Osteocyte (in vitro differentiated cells): ENCODE data around the gene CERCAM. TPM values are rescaled to one million over a fixed set of nuclear protein-coding genes. Genes with fewer than 3 reads are reported as not detected.

ENCODE experiments used
- DNase-seq: peaks from one replicate; pipeline ENCODE4 v3.0.0; 2021; ENCODE audit warnings: mixed read lengths; ENCODE audit not compliant: unreplicated experiment; ENCODE audit errors: extremely low spot score
- H3K27ac Mint-ChIP-seq: one replicate; pipeline ENCODE4 v1.8.0; 2021; ENCODE audit warnings: mild to moderate bottlenecking, mixed read lengths; ENCODE audit not compliant: unreplicated experiment
- H3K27me3 Mint-ChIP-seq: one replicate; pipeline ENCODE4 v1.8.0; 2021; ENCODE audit warnings: mixed read lengths; ENCODE audit not compliant: unreplicated experiment
- H3K36me3 Mint-ChIP-seq: one replicate; pipeline ENCODE4 v1.8.0; 2021; ENCODE audit warnings: mixed read lengths; ENCODE audit not compliant: unreplicated experiment
- H3K4me1 Mint-ChIP-seq: one replicate; pipeline ENCODE4 v1.8.0; 2021; ENCODE audit warnings: mixed read lengths; ENCODE audit not compliant: unreplicated experiment
- H3K4me3 Mint-ChIP-seq: one replicate; pipeline ENCODE4 v1.8.0; 2021; ENCODE audit warnings: mild to moderate bottlenecking, moderate library complexity, mixed read lengths; ENCODE audit not compliant: unreplicated experiment
- H3K9me3 Mint-ChIP-seq: one replicate; pipeline ENCODE4 v1.8.0; 2021; ENCODE audit warnings: mixed read lengths; ENCODE audit not compliant: unreplicated experiment
- CTCF ChIP-seq: fragments of 200-600 bp; sonication (generic); IDR thresholded peaks from 2 replicates; pipeline ENCODE4 v1.5.0; 2021; ENCODE audit warnings: antibody characterized with exemption, mild to moderate bottlenecking, moderate library complexity
- total RNA-seq: library from RNA; stranded (reverse); gene quantifications from 2 replicates; pipeline ENCODE4 v1.2.1, GENCODE V29; 2021

Gene CERCAM
- total RNA-seq, 1 donor from 2014 or later = 128 TPM

- no peak overlapping the region for H3K4me3 Mint-ChIP-seq
- peaks cover 5% of the 10 kb centered on the region for H3K36me3 Mint-ChIP-seq
- TF ChIP-seq CTCF = no peak
- no peak overlapping the region for H3K27ac Mint-ChIP-seq
- peaks cover 16% of the 10 kb centered on the region for H3K27me3 Mint-ChIP-seq
- H3K4me1 Mint-ChIP-seq = peaks cover 12% of the 10 kb centered on the region
- no peak for DNase-seq
- no peaks in the 10 kb centered on the region for H3K9me3 Mint-ChIP-seq
Observed at GRCh38 chr9:128393145-128393775, 27.4 kb upstream of the CERCAM start.

GRCh38 chr9:128393970-128394369 lies 26.7 kb upstream of the CERCAM start:
- Mint-ChIP-seq H3K27me3 (peaks cover 16% of the 10 kb centered on the region), H3K27ac (no peak overlapping the region), H3K4me1 (peaks cover 12% of the 10 kb centered on the region), H3K36me3 (peaks cover 5% of the 10 kb centered on the region), H3K9me3 (no peaks in the 10 kb centered on the region), H3K4me3 (no peak overlapping the region)
- DNase-seq = no peak
- TF ChIP-seq CTCF = no peak

GRCh38 chr9:128394379-128395168 lies 26.1 kb upstream of the CERCAM start:
- Mint-ChIP-seq H3K27ac (no peak overlapping the region), H3K9me3 (no peaks in the 10 kb centered on the region), H3K4me3 (no peak overlapping the region), H3K27me3 (peaks cover 16% of the 10 kb centered on the region), H3K4me1 (peaks cover 12% of the 10 kb centered on the region), H3K36me3 (peaks cover 5% of the 10 kb centered on the region)
- TF ChIP-seq CTCF = no peak
- no peak for DNase-seq

- peaks cover 12% of the 10 kb centered on the region for H3K4me1 Mint-ChIP-seq
- peaks cover 21% of the 10 kb centered on the region for H3K27me3 Mint-ChIP-seq
- TF ChIP-seq CTCF = no peak
- H3K9me3 Mint-ChIP-seq = no peaks in the 10 kb centered on the region
- H3K36me3 Mint-ChIP-seq = peaks cover 2% of the 10 kb centered on the region
- H3K4me3 Mint-ChIP-seq = no peak overlapping the region
- DNase-seq = no peak
- H3K27ac Mint-ChIP-seq = peak overlapping the region; percentile 15
Observed at GRCh38 chr9:128396970-128397613, 23.6 kb upstream of the CERCAM start.

GRCh38 chr9:128397831-128398230 lies 22.8 kb upstream of the CERCAM start:
- DNase-seq = no peak
- no peak overlapping the region for H3K4me3 Mint-ChIP-seq
- peaks cover 21% of the 10 kb centered on the region for H3K27me3 Mint-ChIP-seq
- H3K4me1 Mint-ChIP-seq = peaks cover 12% of the 10 kb centered on the region
- H3K9me3 Mint-ChIP-seq = no peaks in the 10 kb centered on the region
- no peaks in the 10 kb centered on the region for H3K36me3 Mint-ChIP-seq
- no peak for TF ChIP-seq CTCF
- no peak overlapping the region for H3K27ac Mint-ChIP-seq
